H1 (cell line): ENCODE measurements around the gene VASP. TPM values are rescaled to one million over a fixed set of nuclear protein-coding genes. Genes with fewer than 3 reads are reported as not detected.
A peak's percentile ranks its signal among the peaks of the same experiment; 100 is the strongest.

ENCODE experiments used
- CTCF ChIA-PET: fragments of 300-600 bp; sonication (Branson Sonifier 250); formaldehyde crosslinking; loops from one replicate; lab custom pipeline; 2021; ENCODE audit not compliant: partially characterized antibody; lab: Charles Lee
- POLR2A ChIA-PET: fragments of 300-600 bp; sonication (Branson Sonifier 250); formaldehyde crosslinking; loops from one replicate; lab custom pipeline; 2021; ENCODE audit warnings: inconsistent platforms; ENCODE audit not compliant: partially characterized antibody; lab: Charles Lee
- DNase-seq, 2 experiments: peaks; one replicate each; pipeline versions ENCODE4 v3.0.0 to v3.0.0-alpha.2; 2010 to 2022; ENCODE audit warnings: low spot score in 2 of 2, low read depth in 1 of 2, mixed read lengths in 1 of 2
- FAIRE-seq: peaks from 2 replicates; lab custom pipeline; 2011; peaks lifted over from hg19 to GRCh38; lab: Jason Lieb, UNC
- H2AFZ ChIP-seq: 2 replicates; pipeline ENCODE4 v1.8.1; 2012; ENCODE audit warnings: low read length, inconsistent platforms
- H2AK5ac ChIP-seq: 2 replicates; pipeline ENCODE4 v1.6.1; 2013; ENCODE audit warnings: low read depth, low read length
- H2BK120ac ChIP-seq: replicated peaks from 2 replicates; pipeline ENCODE3; 2013; ENCODE audit warnings: low read depth, low read length, inconsistent platforms
- H2BK12ac ChIP-seq: 2 replicates; pipeline ENCODE4 v1.6.1; 2013; ENCODE audit warnings: low read depth, low read length
- H2BK15ac ChIP-seq: 2 replicates; pipeline ENCODE4 v1.6.1; 2013; ENCODE audit warnings: low read length
- H2BK20ac ChIP-seq: 2 replicates; pipeline ENCODE4 v1.6.1; 2013; ENCODE audit warnings: low read length
- H2BK5ac ChIP-seq: 2 replicates; pipeline ENCODE4 v1.6.1; 2013; ENCODE audit warnings: low read depth, low read length
- H3K14ac ChIP-seq: 2 replicates; pipeline ENCODE4 v1.6.1; 2013; ENCODE audit warnings: inconsistent platforms; ENCODE audit not compliant: insufficient read length
- H3K18ac ChIP-seq: 2 replicates; pipeline ENCODE4 v1.6.1; 2013; ENCODE audit warnings: low read length; ENCODE audit errors: extremely low read depth
- H3K23ac ChIP-seq: 2 replicates; pipeline ENCODE4 v1.6.1; 2013; ENCODE audit warnings: inconsistent platforms; ENCODE audit not compliant: insufficient read length
- H3K23me2 ChIP-seq: 2 replicates; pipeline ENCODE4 v1.6.1; 2013; ENCODE audit warnings: low read depth, low read length
- H3K27ac ChIP-seq: 2 replicates; pipeline ENCODE4 v1.6.1; 2011; ENCODE audit warnings: low read depth, low read length, inconsistent platforms
- H3K27me3 ChIP-seq, 4 experiments: replicated peaks in 1 of 4; 1 replicate in 1 of 4; 2 replicates in 3 of 4; pipeline versions ENCODE4 v1.6.1 to v1.8.1; 2011 to 2013; ENCODE audit warnings: low read length in 3 of 4, mild to moderate bottlenecking in 3 of 4, inconsistent platforms in 2 of 4, mixed read lengths in 2 of 4, moderate library complexity in 1 of 4; ENCODE audit not compliant: control insufficient read depth in 3 of 4, insufficient read depth in 3 of 4; ENCODE audit errors: extremely low read depth in 1 of 4
- H3K36me3 ChIP-seq, 4 experiments: 2 replicates each; pipeline versions ENCODE4 v1.6.1 to v1.8.1; 2011 to 2013; ENCODE audit warnings: mild to moderate bottlenecking in 4 of 4, low read length in 3 of 4, moderate library complexity in 2 of 4, control low read depth in 1 of 4, inconsistent platforms in 1 of 4; ENCODE audit not compliant: insufficient read depth in 4 of 4, control insufficient read depth in 2 of 4
- H3K4ac ChIP-seq: replicated peaks from 2 replicates; pipeline ENCODE3; 2013; ENCODE audit warnings: low read length, low read depth, mixed read lengths, inconsistent platforms; ENCODE audit not compliant: insufficient read length
- H3K4me1 ChIP-seq, 4 experiments: replicated peaks in 1 of 4; 1 replicate in 1 of 4; 2 replicates in 3 of 4; pipeline versions ENCODE4 v1.6.1 to v1.8.1; 2011 to 2013; ENCODE audit warnings: low read length in 3 of 4, inconsistent platforms in 2 of 4, mixed read lengths in 1 of 4; ENCODE audit not compliant: insufficient read depth in 4 of 4, control insufficient read depth in 3 of 4
- H3K4me2 ChIP-seq, 2 experiments: 2 replicates each; pipeline versions ENCODE4 v1.6.1 to v1.8.1; 2011 to 2013; ENCODE audit warnings: low read depth in 2 of 2, low read length in 2 of 2, control low read depth in 1 of 2, inconsistent platforms in 1 of 2, mild to moderate bottlenecking in 1 of 2; ENCODE audit not compliant: insufficient read depth in 1 of 2
- H3K4me3 ChIP-seq, 4 experiments: fragments of 200-600, 300-600 bp in 1 of 4; sonication (generic), shearing (Covaris generic), sonication (Bioruptor Twin) in 1 of 4; 2 replicates each; pipeline versions ENCODE4 v1.5.1 to v1.8.1; 2011 to 2016; ENCODE audit warnings: low read length in 4 of 4, low read depth in 3 of 4, control low read depth in 2 of 4, inconsistent platforms in 2 of 4, mild to moderate bottlenecking in 2 of 4, mixed read lengths in 1 of 4, moderate library complexity in 1 of 4; ENCODE audit not compliant: insufficient read depth in 2 of 4; ENCODE audit errors: extremely low read depth in 1 of 4
- H3K56ac ChIP-seq: replicated peaks from 2 replicates; pipeline ENCODE3; 2013; ENCODE audit warnings: low read depth, mild to moderate bottlenecking, mixed read lengths, low read length, inconsistent platforms; ENCODE audit not compliant: insufficient read length
- H3K79me1 ChIP-seq: 2 replicates; pipeline ENCODE4 v1.6.1; 2013; ENCODE audit warnings: low read depth, low read length, control low read depth
- H3K79me2 ChIP-seq, 2 experiments: 2 replicates each; pipeline versions ENCODE4 v1.6.1 to v1.8.1; 2012 to 2013; ENCODE audit warnings: low read length in 2 of 2, mild to moderate bottlenecking in 2 of 2, inconsistent platforms in 1 of 2; ENCODE audit not compliant: insufficient read depth in 2 of 2, control insufficient read depth in 1 of 2
- H3K9ac ChIP-seq, 4 experiments: replicated peaks in 1 of 4; 1 replicate in 1 of 4; 2 replicates in 3 of 4; pipeline versions ENCODE4 v1.6.1 to v1.8.1; 2011 to 2013; ENCODE audit warnings: low read depth in 3 of 4, low read length in 3 of 4, control low read depth in 2 of 4, mild to moderate bottlenecking in 2 of 4, moderate library complexity in 2 of 4, inconsistent platforms in 1 of 4; ENCODE audit errors: extremely low read depth in 1 of 4
- H3K9me3 ChIP-seq, 2 experiments: 2 replicates each; pipeline versions ENCODE4 v1.6.1 to v1.8.1; 2012 to 2013; ENCODE audit warnings: mild to moderate bottlenecking in 2 of 2, moderate library complexity in 2 of 2, control low read depth in 1 of 2, inconsistent platforms in 1 of 2, low read depth in 1 of 2, low read length in 1 of 2, mixed read lengths in 1 of 2; ENCODE audit not compliant: insufficient read depth in 2 of 2
- H4K20me1 ChIP-seq, 2 experiments: replicated peaks in 1 of 2; 2 replicates each; pipeline versions ENCODE3 to v1.8.1; 2011 to 2013; ENCODE audit warnings: inconsistent platforms in 2 of 2, low read length in 2 of 2, mild to moderate bottlenecking in 1 of 2; ENCODE audit not compliant: insufficient read depth in 2 of 2, control insufficient read depth in 1 of 2
- H4K5ac ChIP-seq: 2 replicates; pipeline ENCODE4 v1.6.1; 2013; ENCODE audit warnings: low read length, low read depth, mixed read lengths, inconsistent platforms; ENCODE audit not compliant: insufficient read length
- H4K8ac ChIP-seq: 2 replicates; pipeline ENCODE4 v1.8.0; 2013; ENCODE audit warnings: mild to moderate bottlenecking, moderate library complexity, low read length, inconsistent platforms; ENCODE audit not compliant: insufficient read depth; ENCODE audit errors: extremely low read depth
- H4K91ac ChIP-seq: replicated peaks from 2 replicates; pipeline ENCODE3; 2013; ENCODE audit warnings: low read length, mixed read lengths, inconsistent platforms; ENCODE audit not compliant: insufficient read length
- ATF3 ChIP-seq: IDR thresholded peaks from 2 replicates; pipeline ENCODE4 v1.6.1; 2011; ENCODE audit warnings: low read depth, mild to moderate bottlenecking, low read length; ENCODE audit not compliant: insufficient read depth
- CHD2 ChIP-seq: IDR thresholded peaks from 2 replicates; pipeline ENCODE4 v1.6.1; 2012; ENCODE audit warnings: low read length, improper control_type of control experiment
- EGR1 ChIP-seq: IDR thresholded peaks from 2 replicates; pipeline ENCODE4 v1.6.1; 2011; ENCODE audit warnings: low read depth, low read length, borderline replicate concordance
- KDM1A ChIP-seq: fragments of 200-600, 300-600 bp; sonication (generic); IDR thresholded peaks from 2 replicates; pipeline ENCODE4 v1.7.1; 2016; ENCODE audit warnings: mild to moderate bottlenecking, low read length, borderline replicate concordance
- KDM4A ChIP-seq: IDR thresholded peaks from one replicate; pipeline ENCODE4 v1.7.1; 2012; ENCODE audit warnings: low read depth, mild to moderate bottlenecking, moderate library complexity, low read length, inconsistent platforms; ENCODE audit not compliant: severe bottlenecking
- MAX ChIP-seq: IDR thresholded peaks from 2 replicates; pipeline ENCODE4 v1.6.1; 2012; ENCODE audit warnings: inconsistent platforms
- SIN3A ChIP-seq, 2 experiments: IDR thresholded peaks in 1 of 2; conservative IDR thresholded peaks in 1 of 2; 2 replicates each; pipeline ENCODE4 v1.6.1; 2011 to 2012; ENCODE audit warnings: low read length in 2 of 2, improper control_type of control experiment in 1 of 2, low read depth in 1 of 2, mild to moderate bottlenecking in 1 of 2
- SP4 ChIP-seq: IDR thresholded peaks from 2 replicates; pipeline ENCODE4 v1.6.1; 2012; ENCODE audit warnings: low read length, inconsistent platforms
- SRF ChIP-seq: IDR thresholded peaks from 2 replicates; pipeline ENCODE4 v1.6.1; 2011; ENCODE audit warnings: mild to moderate bottlenecking, low read depth, low read length, moderate library complexity
- ZNF274 ChIP-seq: IDR thresholded peaks from 2 replicates; pipeline ENCODE4 v1.7.0; 2012; ENCODE audit warnings: low read length, borderline replicate concordance; ENCODE audit errors: extremely low read depth
- WGBS, 2 experiments: shearing (Covaris generic) in 1 of 2; methylation state at CpG; one replicate each; pipeline versions ENCODE4 v1.1.6 to v1.1.7; 2013 to 2015; ENCODE audit warnings: low lambda C conversion rate in 2 of 2, mixed read lengths in 2 of 2, inconsistent platforms in 1 of 2, low coverage in 1 of 2, missing lambda C conversion rate in 1 of 2; ENCODE audit not compliant: insufficient replicate concordance in 2 of 2, insufficient coverage in 1 of 2, insufficient read length in 1 of 2; ENCODE audit errors: extremely low coverage in 1 of 2, missing lambda C conversion rate in 1 of 2; 5-methylcytosine and 5-hydroxymethylcytosine counted together
- polyA plus RNA-seq, 7 experiments: library from polyadenylated mRNA; depleted of rRNA in 3 of 7; stranded (reverse) in 5 of 7; unstranded in 2 of 7; fragments of >200 nt in 5 of 7; fragments of 200-250 nt in 2 of 7; gene quantifications; 1 replicate in 5 of 7; 2 replicates in 1 of 7; 4 replicates in 1 of 7; pipeline versions ENCODE4 v1.2.1 to v1.2.3, GENCODE V29; 2011 to 2013; ENCODE audit warnings: missing spikeins in 2 of 7, mixed read lengths in 2 of 7
- total RNA-seq: library from RNA; stranded (reverse); fragmentation: NEBNext Ultra II Directional; extraction: Animal tissue kit (Norgen Biotek cat#: 25700); gene quantifications from 2 replicates; pipeline ENCODE4 v1.2.1, GENCODE V29; 2021

The VASP gene
- total and polyA plus RNA-seq, 2 of the 8 experiments (the other 6 are each of a cell fraction or from before 2014, with no cell fraction given): 89.7 to 135 TPM

GRCh38 chr19:45485305-45486077, 21.8 kb upstream of the VASP start:
- H2BK20ac ChIP-seq: no peak overlapping the region
- POLR2A ChIA-PET: interaction anchor here (0.6 to 2.3 kb wide), 15 partner anchors 11 to 284 kb away, joined by 3 to 16 read pairs (median 4); partner anchors contain the start of genes ERCC1, FOSB, PPM1N and SIX5
- H3K79me2 ChIP-seq: no peaks in the 10 kb centered on the region
- no peak overlapping the region for H2BK12ac ChIP-seq
- H2BK15ac ChIP-seq: no peak overlapping the region
- H3K4me2 ChIP-seq: peak overlapping the region; percentile 21 to 84
- no peak overlapping the region for H4K91ac ChIP-seq
- peak overlapping the region in 1 of 4 experiments; percentile 5; a peak in 1 of 7 replicates for H3K9ac ChIP-seq
- H3K23ac ChIP-seq: no peak overlapping the region
- no peak overlapping the region for H3K14ac ChIP-seq
- H3K79me1 ChIP-seq: no peaks in the 10 kb centered on the region
- peak; percentile 36 for FAIRE-seq
- 6% methylated on average over 27 of the region's 35 CpGs; no CpG with 5 or more reads in 1 of the 2 experiments for WGBS, 2 experiments
- peak overlapping the region; percentile 47 for H4K5ac ChIP-seq
- H3K36me3 ChIP-seq: no peaks in the 10 kb centered on the region; a peak in 1 of 8 replicates
- H2BK120ac ChIP-seq: no peak overlapping the region
- H2AK5ac ChIP-seq: no peak overlapping the region
- H4K8ac ChIP-seq: no peak overlapping the region; the same call in 1 of the 2 replicates
- DNase-seq: peak in 1 of 2 experiments; percentile 100
- peaks cover 0 to 4% of the 10 kb centered on the region in 2 experiments for H4K20me1 ChIP-seq
- no peaks in the 10 kb centered on the region for H3K9me3 ChIP-seq
- no peak overlapping the region for H2BK5ac ChIP-seq
- H2AFZ ChIP-seq: no peak overlapping the region
- no peaks in the 10 kb centered on the region for H3K27me3 ChIP-seq
- peak overlapping the region; percentile 32 to 69 (median 52) for H3K4me3 ChIP-seq
- CTCF ChIA-PET: interaction anchor here (0.5 to 32.9 kb wide), 62 partner anchors 9 to 888 kb away, joined by 3 to 760 read pairs (median 4); partner anchors contain the start of genes ERCC1, FOSB, PPM1N and PPP1R13L
- no peak overlapping the region for H3K4ac ChIP-seq
- H3K23me2 ChIP-seq: no peaks in the 10 kb centered on the region; the same call in 1 of the 2 replicates
- peak overlapping the region; percentile 66 for H3K56ac ChIP-seq
- H3K4me1 ChIP-seq: peaks cover 0 to 3% (median 0%) of the 10 kb centered on the region in 4 experiments; a peak in 1 of 7 replicates
- H3K27ac ChIP-seq: no peak overlapping the region; the same call in 1 of the 2 replicates
- H3K18ac ChIP-seq: no peak overlapping the region; the same call in 1 of the 2 replicates
- TF ChIP-seq MAX (no peak), CHD2 (no peak), KDM4A (peak; percentile 46), SIN3A (conservative IDR thresholded peaks at IDR 0.05 in 1 of 2, IDR thresholded peaks at IDR 0.05 in 1 of 2; ENCODE audit: low read depth in 1 of 2, low read length in 2 of 2) (peak in 1 of 2 experiments; percentile 86; a peak in 1 of 4 replicates), SP4 (peak; percentile 61; the same call in 1 of the 2 replicates), KDM1A (no peak), ZNF274 (no peak), EGR1 (no peak), SRF (no peak), ATF3 (peak; percentile 73; the same call in 1 of the 2 replicates)
